OCI-LY7 (cell line): Measurements from ENCODE around the gene ABCC3. TPM values are rescaled to one million over a fixed set of nuclear protein-coding genes. Genes with fewer than 3 reads are reported as not detected.

ENCODE experiments used
- BruUV-seq: library from RNA; stranded (reverse); fragments of 400-500 nt; replicated peaks from 2 replicates; lab custom pipeline; 2021; lab: Mats Ljungman, UMichigan
- CTCF ChIA-PET: fragments of 300-600 bp; sonication (Branson Sonifier 250); formaldehyde crosslinking; loops from one replicate; lab custom pipeline; 2022; ENCODE audit warnings: antibody characterized with exemption; ENCODE audit not compliant: unreplicated experiment; lab: Charles Lee
- POLR2A ChIA-PET: fragments of 300-600 bp; sonication (Branson Sonifier 250); formaldehyde crosslinking; loops from one replicate; lab custom pipeline; 2022; ENCODE audit warnings: antibody characterized with exemption; lab: Charles Lee
- DNase-seq: peaks from one replicate; pipeline ENCODE4 v3.0.0-alpha.2; 2015; ENCODE audit warnings: low spot score
- H2AFZ ChIP-seq: fragments of 200-600 bp; sonication (generic), shearing (Covaris generic); 2 replicates; pipeline ENCODE4 v1.6.1; 2014; ENCODE audit warnings: mild to moderate bottlenecking, antibody characterized with exemption, low read length, moderate library complexity
- H3K27ac ChIP-seq: fragments of 200-600 bp; sonication (generic); 2 replicates; pipeline ENCODE4 v1.5.1; 2014; ENCODE audit warnings: mixed run types, low read depth, mild to moderate bottlenecking, moderate library complexity, low read length, inconsistent platforms; ENCODE audit not compliant: poor library complexity, severe bottlenecking
- H3K36me3 ChIP-seq: fragments of 200-600 bp; sonication (generic); 2 replicates; pipeline ENCODE4 v1.6.1; 2014; ENCODE audit warnings: mild to moderate bottlenecking, antibody characterized with exemption, low read length, moderate library complexity, mixed read lengths; ENCODE audit not compliant: insufficient read depth
- H3K4me1 ChIP-seq: fragments of 200-600 bp; sonication (generic); 2 replicates; pipeline ENCODE4 v1.5.1; 2014; ENCODE audit warnings: mild to moderate bottlenecking, low read length; ENCODE audit not compliant: insufficient read depth, poor library complexity, severe bottlenecking
- H3K4me2 ChIP-seq: fragments of 200-600 bp; sonication (generic); 2 replicates; pipeline ENCODE4 v1.6.1; 2014; ENCODE audit warnings: mild to moderate bottlenecking, low read length
- H3K4me3 ChIP-seq: fragments of 200-600 bp; sonication (generic); 2 replicates; pipeline ENCODE4 v1.5.1; 2014; ENCODE audit warnings: mild to moderate bottlenecking, low read depth, low read length; ENCODE audit not compliant: poor library complexity, severe bottlenecking
- H3K79me2 ChIP-seq: fragments of 200-600 bp; sonication (generic); 2 replicates; pipeline ENCODE4 v1.6.1; 2016; ENCODE audit warnings: low read depth, mild to moderate bottlenecking, low read length, moderate library complexity, mixed read lengths; ENCODE audit not compliant: insufficient read depth
- H3K9me2 ChIP-seq: fragments of 200-600 bp; sonication (generic); 2 replicates; pipeline ENCODE4 v1.6.1; 2016; ENCODE audit warnings: mild to moderate bottlenecking, low read length, mixed read lengths; ENCODE audit not compliant: insufficient read depth
- H3K9me3 ChIP-seq: fragments of 200-600 bp; sonication (generic); 2 replicates; pipeline ENCODE4 v1.6.1; 2014; ENCODE audit warnings: mild to moderate bottlenecking, mixed run types, low read length, mixed read lengths
- H4K20me1 ChIP-seq: fragments of 200-600 bp; sonication (generic); 2 replicates; pipeline ENCODE4 v1.6.1; 2014; ENCODE audit warnings: mild to moderate bottlenecking, antibody characterized with exemption, low read length, moderate library complexity, mixed read lengths; ENCODE audit not compliant: insufficient read depth
- EZH2phosphoT487 ChIP-seq: fragments of 200-600 bp; sonication (generic); IDR thresholded peaks from 2 replicates; pipeline ENCODE4 v1.6.1; 2018; ENCODE audit warnings: low read depth, borderline replicate concordance, mild to moderate bottlenecking, mixed run types, antibody characterized with exemption, low read length, moderate library complexity, mixed read lengths
- intact Hi-C: fragments of 100-400 bp; cut with micrococcal nuclease; formaldehyde crosslinking; loops from one replicate; pipeline ENCODE4 v1.10.0; 2022; ENCODE audit not compliant: unreplicated experiment
- total RNA-seq, 2 experiments: library from RNA; depleted of rRNA in 1 of 2; stranded (reverse); fragments of >200 nt in 1 of 2; shearing (Covaris generic) in 1 of 2; gene quantifications; 2 replicates each; pipeline ENCODE4 v1.2.3, GENCODE V29; 2014 to 2022
- TF ChIP-seq, protein P1 (sequence below): fragments of 200-600 bp; sonication (generic); conservative IDR thresholded peaks from 2 replicates; pipeline ENCODE4 v1.5.1; 2014; ENCODE audit warnings: mild to moderate bottlenecking, antibody characterized with exemption, low read length, moderate library complexity, mixed read lengths

ABCC3 gene
- total RNA-seq, 2 experiments from 2014 or later: not detected

- Histone ChIP-seq H3K4me1 (no peaks in the 10 kb centered on the region), H3K4me2 (no peak overlapping the region), H3K79me2 (peaks cover 23% of the 10 kb centered on the region; the same call in 1 of the 2 replicates), H3K36me3 (peaks cover 95% of the 10 kb centered on the region), H3K27ac (no peak overlapping the region), H3K9me3 (no peaks in the 10 kb centered on the region), H3K4me3 (no peak overlapping the region), H4K20me1 (no peaks in the 10 kb centered on the region; the same call in 1 of the 2 replicates), H3K9me2 (no peaks in the 10 kb centered on the region), H2AFZ (no peak overlapping the region)
- no peak for DNase-seq
- CTCF ChIA-PET: no interaction called here
- intact Hi-C loops: no loop called here
- TF ChIP-seq, protein P1, sequence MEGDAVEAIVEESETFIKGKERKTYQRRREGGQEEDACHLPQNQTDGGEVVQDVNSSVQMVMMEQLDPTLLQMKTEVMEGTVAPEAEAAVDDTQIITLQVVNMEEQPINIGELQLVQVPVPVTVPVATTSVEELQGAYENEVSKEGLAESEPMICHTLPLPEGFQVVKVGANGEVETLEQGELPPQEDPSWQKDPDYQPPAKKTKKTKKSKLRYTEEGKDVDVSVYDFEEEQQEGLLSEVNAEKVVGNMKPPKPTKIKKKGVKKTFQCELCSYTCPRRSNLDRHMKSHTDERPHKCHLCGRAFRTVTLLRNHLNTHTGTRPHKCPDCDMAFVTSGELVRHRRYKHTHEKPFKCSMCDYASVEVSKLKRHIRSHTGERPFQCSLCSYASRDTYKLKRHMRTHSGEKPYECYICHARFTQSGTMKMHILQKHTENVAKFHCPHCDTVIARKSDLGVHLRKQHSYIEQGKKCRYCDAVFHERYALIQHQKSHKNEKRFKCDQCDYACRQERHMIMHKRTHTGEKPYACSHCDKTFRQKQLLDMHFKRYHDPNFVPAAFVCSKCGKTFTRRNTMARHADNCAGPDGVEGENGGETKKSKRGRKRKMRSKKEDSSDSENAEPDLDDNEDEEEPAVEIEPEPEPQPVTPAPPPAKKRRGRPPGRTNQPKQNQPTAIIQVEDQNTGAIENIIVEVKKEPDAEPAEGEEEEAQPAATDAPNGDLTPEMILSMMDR: no peak
- TF ChIP-seq EZH2phosphoT487: no peak
- POLR2A ChIA-PET: no interaction called here
- no TSS peak for BruUV-seq
These were observed 64.7 kb downstream of the ABCC3 start for GRCh38 chr17:50699410-50699809.

DNA sequence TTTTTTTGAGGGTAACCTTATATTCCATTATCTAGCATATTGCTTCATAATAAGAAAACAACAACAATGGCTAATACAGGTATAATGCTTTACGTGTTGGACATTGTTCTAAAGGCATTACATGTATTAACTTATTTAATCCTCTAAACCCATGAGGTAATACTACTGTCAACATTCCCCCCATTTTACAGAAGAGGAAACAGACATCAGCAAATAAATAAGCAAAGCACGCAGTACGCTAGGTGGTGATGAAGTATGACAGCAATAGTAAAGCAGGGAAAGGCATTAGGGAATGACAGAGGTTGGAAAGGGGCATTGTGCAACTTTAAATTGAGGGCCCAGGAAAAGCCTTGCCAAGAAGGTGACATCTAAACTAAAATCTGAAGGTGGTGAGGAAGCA is 68.5 kb downstream of the ABCC3 start:
- DNase-seq: no peak
- Histone ChIP-seq H4K20me1 (no peaks in the 10 kb centered on the region; the same call in 1 of the 2 replicates), H2AFZ (no peak overlapping the region), H3K4me2 (peak overlapping the region; percentile 22; the same call in 1 of the 2 replicates), H3K79me2 (peaks cover 52% of the 10 kb centered on the region), H3K4me3 (no peak overlapping the region), H3K36me3 (peaks cover 73% of the 10 kb centered on the region), H3K27ac (no peak overlapping the region), H3K4me1 (peaks cover 8% of the 10 kb centered on the region), H3K9me3 (no peaks in the 10 kb centered on the region), H3K9me2 (no peaks in the 10 kb centered on the region)
- intact Hi-C loops: loop anchor here (10.0 kb wide), 1 partner anchor 218 kb away; no protein-coding TSS in a partner anchor
- ChIA-PET POLR2A (no interaction called here), CTCF (no interaction called here)
- BruUV-seq: no TSS peak
- TF ChIP-seq, protein P1: no peak
- no peak for TF ChIP-seq EZH2phosphoT487

GRCh38 chr17:50707289-50708049 is 72.8 kb downstream of the ABCC3 start, which contains the start of gene ANKRD40:
Gene ANKRD40, minus strand, starts transcription at chr17:50707914. Its CDS starts 260 bp downstream, at chr17:50707654.
- DNase-seq: peak; percentile 91
- Histone ChIP-seq H3K4me2 (peak within 1 kb of the TSS; percentile 96), H3K36me3 (peaks cover 32% of the 10 kb centered on the region), H3K4me1 (peaks cover 32% of the 10 kb centered on the region), H3K27ac (peak within 1 kb of the TSS; percentile 86), H3K79me2 (peaks cover 43% of the 10 kb centered on the region), H2AFZ (peak within 1 kb of the TSS; percentile 95), H3K9me3 (no peaks in the 10 kb centered on the region), H4K20me1 (no peaks in the 10 kb centered on the region; the same call in 1 of the 2 replicates), H3K9me2 (no peaks in the 10 kb centered on the region), H3K4me3 (peak within 1 kb of the TSS; percentile 92)
- intact Hi-C loops: loop anchor here (1.0 to 10.0 kb wide), 3 partner anchors 12 to 223 kb away; partner anchors contain the start of genes LUC7L3 and TOB1
- ChIA-PET CTCF (no interaction called here), POLR2A (interaction anchor here (0.7 to 1.3 kb wide), 2 partner anchors 12 to 440 kb away, joined by 3 to 10 read pairs; partner anchors contain the start of gene LUC7L3)
- TF ChIP-seq EZH2phosphoT487: no peak
- TF ChIP-seq, protein P1: no peak
- TSS peak; percentile 42 for BruUV-seq
